ENCODE results near the gene KLHL2.
A peak's percentile ranks its signal among the peaks of the same experiment; 100 is the strongest.

KLHL2 gene

DNA sequence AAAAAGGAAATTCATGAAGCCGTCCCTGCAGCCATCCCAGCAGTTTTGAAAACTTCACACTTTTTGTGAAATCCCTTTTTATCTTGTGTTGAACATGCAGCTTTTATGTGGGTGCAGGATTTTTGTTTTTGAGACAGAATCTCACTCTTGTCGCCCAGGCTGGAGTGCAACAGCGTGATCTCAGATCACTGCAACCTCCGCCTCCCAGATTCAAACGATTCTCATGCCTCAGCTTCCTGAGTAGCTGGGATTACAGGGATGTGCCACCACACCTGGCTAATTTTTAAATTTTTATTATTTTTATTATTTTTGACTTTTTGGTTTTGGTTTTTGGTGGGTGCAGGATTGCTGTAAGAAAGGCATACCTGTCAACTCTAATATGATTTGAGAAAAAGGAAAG, 112.1 kb downstream of the KLHL2 start:
- Histone ChIP-seq H3K9ac (ENCODE audit: low read length) (no peak overlapping the region), H3K4me1 (ENCODE audit: control insufficient read depth, low read depth, low read length) (no peaks in the 10 kb centered on the region), H3K36me3 (ENCODE audit: control insufficient read depth, insufficient read depth, low read length) (no peaks in the 10 kb centered on the region), H3K79me2 (ENCODE audit: control insufficient read depth, insufficient read depth, low read length) (no peaks in the 10 kb centered on the region), H3K4ac (ENCODE audit: low read depth, low read length) (no peak overlapping the region), H3K79me1 (ENCODE audit: low read length) (no peaks in the 10 kb centered on the region), H3K23ac (ENCODE audit: low read length) (no peak overlapping the region), H3K27ac (ENCODE audit: low read depth, low read length) (no peak overlapping the region), H2BK120ac (ENCODE audit: low read depth, low read length) (no peak overlapping the region), H3K4me2 (ENCODE audit: low read length) (no peak overlapping the region), H3K27me3 (ENCODE audit: insufficient read depth, low read length, poor library complexity) (no peaks in the 10 kb centered on the region), H3K56ac (ENCODE audit: low read length) (no peak overlapping the region), H4K5ac (ENCODE audit: low read length) (no peak overlapping the region), H2BK15ac (replicated peaks; ENCODE audit: low read depth) (no peak overlapping the region), H2AK5ac (ENCODE audit: low read length) (no peak overlapping the region), H3K4me3 (ENCODE audit: low read length) (no peak overlapping the region), H2BK5ac (ENCODE audit: low read length) (no peak overlapping the region), H3K18ac (ENCODE audit: low read length) (no peak overlapping the region), H4K8ac (ENCODE audit: low read depth, low read length) (no peak overlapping the region)
- no CpG with 5 or more reads among the region's 5 CpGs for WGBS (ENCODE audit: extremely low coverage, insufficient coverage, low lambda C conversion rate)
- no peak for DNase-seq

DNA sequence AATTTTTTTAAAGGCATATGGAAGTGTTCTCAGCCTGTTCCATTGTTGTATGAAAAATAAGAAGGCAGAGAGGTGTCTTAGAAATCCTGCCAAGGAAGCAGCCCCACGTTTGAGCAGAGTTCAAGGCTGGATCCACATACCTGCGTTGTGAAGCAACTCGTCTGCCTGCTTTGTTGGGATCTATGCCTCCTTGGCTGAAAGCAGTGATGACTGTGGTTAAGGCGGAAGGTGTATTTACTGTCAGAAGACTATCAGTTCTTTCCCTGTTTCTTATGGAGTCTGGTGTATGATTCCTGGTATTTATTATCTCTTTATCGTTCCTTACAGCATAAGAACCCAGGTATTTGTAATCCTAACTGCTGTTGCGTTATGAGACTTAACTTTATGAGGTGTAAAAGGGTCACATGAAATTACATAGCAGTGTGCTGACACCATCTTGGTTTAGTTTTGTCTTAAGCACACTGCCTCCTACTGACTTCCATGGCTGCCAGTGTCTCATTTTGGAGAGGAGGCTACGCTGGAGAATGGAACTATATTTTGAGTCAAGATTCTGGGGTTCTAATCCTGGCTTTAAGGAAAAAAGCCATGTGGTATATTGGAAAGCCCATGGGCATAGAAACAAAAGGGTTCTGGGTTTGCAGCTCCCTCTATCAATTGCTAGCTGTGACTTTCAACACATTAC, 117.0 kb downstream of the KLHL2 start:
- Histone ChIP-seq H4K5ac (ENCODE audit: low read length) (no peak overlapping the region), H2BK120ac (ENCODE audit: low read depth, low read length) (no peak overlapping the region), H3K56ac (ENCODE audit: low read length) (no peak overlapping the region), H3K4ac (ENCODE audit: low read depth, low read length) (no peak overlapping the region), H2BK15ac (replicated peaks; ENCODE audit: low read depth) (no peak overlapping the region), H3K4me3 (ENCODE audit: low read length) (no peak overlapping the region), H3K23ac (ENCODE audit: low read length) (no peak overlapping the region), H4K8ac (ENCODE audit: low read depth, low read length) (no peak overlapping the region), H3K4me1 (ENCODE audit: control insufficient read depth, low read depth, low read length) (no peaks in the 10 kb centered on the region), H3K79me1 (ENCODE audit: low read length) (peaks cover 2% of the 10 kb centered on the region), H3K9ac (ENCODE audit: low read length) (no peak overlapping the region), H2BK5ac (ENCODE audit: low read length) (no peak overlapping the region), H3K4me2 (ENCODE audit: low read length) (no peak overlapping the region), H2AK5ac (ENCODE audit: low read length) (no peak overlapping the region), H3K79me2 (ENCODE audit: control insufficient read depth, insufficient read depth, low read length) (peaks cover 19% of the 10 kb centered on the region), H3K36me3 (ENCODE audit: control insufficient read depth, insufficient read depth, low read length) (no peaks in the 10 kb centered on the region), H3K18ac (ENCODE audit: low read length) (no peak overlapping the region), H3K27me3 (ENCODE audit: insufficient read depth, low read length, poor library complexity) (no peaks in the 10 kb centered on the region), H3K27ac (ENCODE audit: low read depth, low read length) (no peak overlapping the region)
- whole genome bisulfite sequencing (ENCODE audit: extremely low coverage, insufficient coverage, low lambda C conversion rate): no CpG with 5 or more reads among the region's 7 CpGs
- DNase-seq: no peak

DNA sequence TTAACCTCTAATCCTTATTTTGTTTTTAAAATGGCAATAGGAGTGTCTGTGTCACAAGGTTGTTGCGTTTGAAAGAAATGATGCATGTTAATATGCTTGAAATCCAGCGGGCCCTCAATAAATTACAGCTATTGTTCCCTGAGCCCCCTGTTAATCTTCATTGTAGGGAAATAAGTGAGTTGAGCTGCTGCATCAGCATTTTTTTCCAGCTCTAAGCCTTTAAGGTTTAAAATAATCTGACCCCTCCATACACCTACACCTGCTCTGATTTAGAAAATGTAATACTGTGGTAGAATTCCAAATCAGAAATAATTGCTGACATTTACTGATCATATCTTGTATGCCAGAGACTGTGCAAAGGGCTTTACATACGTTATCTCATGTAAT, 117.5 kb downstream of the KLHL2 start:
- Histone ChIP-seq H3K27ac (ENCODE audit: low read depth, low read length) (no peak overlapping the region), H2BK5ac (ENCODE audit: low read length) (no peak overlapping the region), H4K8ac (ENCODE audit: low read depth, low read length) (no peak overlapping the region), H2BK15ac (replicated peaks; ENCODE audit: low read depth) (no peak overlapping the region), H3K79me2 (ENCODE audit: control insufficient read depth, insufficient read depth, low read length) (peaks cover 24% of the 10 kb centered on the region), H3K79me1 (ENCODE audit: low read length) (peaks cover 2% of the 10 kb centered on the region), H3K4me1 (ENCODE audit: control insufficient read depth, low read depth, low read length) (no peaks in the 10 kb centered on the region), H3K4me2 (ENCODE audit: low read length) (no peak overlapping the region), H3K23ac (ENCODE audit: low read length) (no peak overlapping the region), H3K4me3 (ENCODE audit: low read length) (no peak overlapping the region), H2AK5ac (ENCODE audit: low read length) (no peak overlapping the region), H3K56ac (ENCODE audit: low read length) (no peak overlapping the region), H3K4ac (ENCODE audit: low read depth, low read length) (no peak overlapping the region), H2BK120ac (ENCODE audit: low read depth, low read length) (no peak overlapping the region), H3K9ac (ENCODE audit: low read length) (no peak overlapping the region), H3K18ac (ENCODE audit: low read length) (no peak overlapping the region), H3K27me3 (ENCODE audit: insufficient read depth, low read length, poor library complexity) (no peaks in the 10 kb centered on the region), H3K36me3 (ENCODE audit: control insufficient read depth, insufficient read depth, low read length) (no peaks in the 10 kb centered on the region), H4K5ac (ENCODE audit: low read length) (no peak overlapping the region)
- no peak for DNase-seq
- no CpG with 5 or more reads among the region's 3 CpGs for WGBS (ENCODE audit: extremely low coverage, insufficient coverage, low lambda C conversion rate)

DNA sequence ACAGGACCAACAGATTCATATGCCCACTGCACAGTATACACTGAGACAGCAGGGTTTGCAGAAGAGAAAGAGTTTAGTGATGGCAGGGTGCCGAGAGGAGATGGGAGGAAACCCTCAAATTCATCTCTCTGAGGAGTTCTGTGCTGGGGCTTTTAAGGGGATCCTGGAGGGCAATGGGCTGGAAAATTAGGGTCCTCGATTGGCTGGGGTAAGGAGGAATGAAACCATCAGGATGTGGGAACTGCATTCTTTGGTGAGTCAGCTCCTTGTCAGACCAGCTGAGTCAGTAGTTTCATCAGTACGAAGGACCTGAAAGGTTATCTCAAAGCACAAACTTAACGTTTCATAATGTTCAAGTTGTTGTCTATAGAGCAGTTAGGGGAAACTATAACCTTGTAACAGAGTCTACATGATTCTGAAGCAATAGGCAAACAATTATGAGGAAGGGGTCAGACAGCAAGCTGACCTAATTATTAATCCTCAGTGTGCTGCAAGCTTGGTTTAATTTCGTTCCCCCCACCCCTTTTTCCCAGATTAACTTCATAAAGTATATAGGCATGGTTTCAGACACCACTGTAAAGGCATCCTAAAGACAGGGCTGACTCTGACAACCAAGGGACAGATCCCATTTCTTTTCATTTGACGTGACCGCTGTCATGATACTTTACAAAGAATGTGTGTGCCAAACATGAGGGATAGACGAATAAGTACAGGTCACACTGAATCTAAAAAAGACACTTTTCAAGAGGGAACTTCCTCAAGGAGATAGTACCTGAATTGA, 118.6 kb downstream of the KLHL2 start:
- Histone ChIP-seq H3K79me1 (ENCODE audit: low read length) (peaks cover 2% of the 10 kb centered on the region), H3K23ac (ENCODE audit: low read length) (no peak overlapping the region), H3K4me3 (ENCODE audit: low read length) (no peak overlapping the region), H3K4me2 (ENCODE audit: low read length) (no peak overlapping the region), H4K8ac (ENCODE audit: low read depth, low read length) (no peak overlapping the region), H3K18ac (ENCODE audit: low read length) (peak overlapping the region; percentile 80), H3K79me2 (ENCODE audit: control insufficient read depth, insufficient read depth, low read length) (peaks cover 34% of the 10 kb centered on the region), H2BK5ac (ENCODE audit: low read length) (no peak overlapping the region), H2BK15ac (replicated peaks; ENCODE audit: low read depth) (peak overlapping the region; percentile 59), H3K56ac (ENCODE audit: low read length) (peak overlapping the region; percentile 29), H3K4me1 (ENCODE audit: control insufficient read depth, low read depth, low read length) (no peaks in the 10 kb centered on the region), H3K4ac (ENCODE audit: low read depth, low read length) (no peak overlapping the region), H3K36me3 (ENCODE audit: control insufficient read depth, insufficient read depth, low read length) (no peaks in the 10 kb centered on the region), H3K9ac (ENCODE audit: low read length) (no peak overlapping the region), H3K27me3 (ENCODE audit: insufficient read depth, low read length, poor library complexity) (no peaks in the 10 kb centered on the region), H4K5ac (ENCODE audit: low read length) (no peak overlapping the region), H2BK120ac (ENCODE audit: low read depth, low read length) (no peak overlapping the region), H2AK5ac (ENCODE audit: low read length) (peak overlapping the region; percentile 44), H3K27ac (ENCODE audit: low read depth, low read length) (peak overlapping the region; percentile 22)
- WGBS (ENCODE audit: extremely low coverage, insufficient coverage, low lambda C conversion rate): no CpG with 5 or more reads among the region's 8 CpGs
- peak; percentile 76 for DNase-seq

DNA sequence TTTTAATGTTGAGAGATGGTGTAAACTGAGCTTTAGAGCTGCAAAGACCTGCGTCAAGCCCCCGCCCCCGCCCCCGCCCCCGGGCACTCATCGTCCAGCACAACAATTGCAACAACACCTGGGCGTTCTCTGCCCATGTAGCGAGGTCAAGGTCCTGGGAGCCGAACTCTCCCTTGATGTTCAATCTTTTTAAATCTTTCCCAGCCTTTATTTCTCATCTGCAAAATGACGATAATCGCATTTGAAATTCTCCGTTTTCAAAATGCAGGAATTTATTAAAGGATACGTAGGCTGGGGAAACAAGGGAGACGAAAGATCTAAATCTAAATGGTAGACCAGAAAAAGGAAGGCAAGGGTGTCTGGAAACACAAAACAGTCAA, 119.5 kb downstream of the KLHL2 start:
- no CpG with 5 or more reads among the region's 14 CpGs for WGBS (ENCODE audit: extremely low coverage, insufficient coverage, low lambda C conversion rate)
- no peak overlapping the region for H4K8ac ChIP-seq (ENCODE audit: low read depth, low read length)
- H3K4me1 ChIP-seq (ENCODE audit: control insufficient read depth, low read depth, low read length): no peaks in the 10 kb centered on the region
- peak overlapping the region; percentile 80 for H2BK5ac ChIP-seq (ENCODE audit: low read length)
- peak; percentile 68 for DNase-seq
- H3K18ac ChIP-seq (ENCODE audit: low read length): peak overlapping the region; percentile 76
- H4K5ac ChIP-seq (ENCODE audit: low read length): no peak overlapping the region
- peak overlapping the region; percentile 82 for H3K27ac ChIP-seq (ENCODE audit: low read depth, low read length)
- H3K27me3 ChIP-seq (ENCODE audit: insufficient read depth, low read length, poor library complexity): no peaks in the 10 kb centered on the region
- H3K4me2 ChIP-seq (ENCODE audit: low read length): peak overlapping the region; percentile 24
- H3K23ac ChIP-seq (ENCODE audit: low read length): no peak overlapping the region
- no peak overlapping the region for H2AK5ac ChIP-seq (ENCODE audit: low read length)
- H2BK120ac ChIP-seq (ENCODE audit: low read depth, low read length): no peak overlapping the region
- peaks cover 43% of the 10 kb centered on the region for H3K79me2 ChIP-seq (ENCODE audit: control insufficient read depth, insufficient read depth, low read length)
- no peak overlapping the region for H2BK15ac ChIP-seq (replicated peaks; ENCODE audit: low read depth)
- no peaks in the 10 kb centered on the region for H3K36me3 ChIP-seq (ENCODE audit: control insufficient read depth, insufficient read depth, low read length)
- H3K4me3 ChIP-seq (ENCODE audit: low read length): peak overlapping the region; percentile 69
- peak overlapping the region; percentile 89 for H3K56ac ChIP-seq (ENCODE audit: low read length)
- H3K9ac ChIP-seq (ENCODE audit: low read length): peak overlapping the region; percentile 89
- H3K4ac ChIP-seq (ENCODE audit: low read depth, low read length): no peak overlapping the region
- H3K79me1 ChIP-seq (ENCODE audit: low read length): peaks cover 2% of the 10 kb centered on the region

All from mesendoderm (in vitro differentiated cells).